Panc1 (cell line): Measurements from ENCODE around the gene ZKSCAN4. TPM values are rescaled to one million over a fixed set of nuclear protein-coding genes. Genes with fewer than 3 reads are reported as not detected.

ENCODE experiments used
- ATAC-seq: fragments of 200-7000 bp; cut with Tn5 transposase; 2 replicates; pipeline ENCODE4 v1.9.1; 2020; ENCODE audit warnings: mild to moderate bottlenecking, moderate library complexity
- BruUV-seq: library from RNA; stranded (reverse); fragments of 400-500 nt; replicated peaks from 2 replicates; lab custom pipeline; 2021; lab: Mats Ljungman, UMichigan
- CTCF ChIA-PET: fragments of 300-600 bp; sonication (Branson Sonifier 250); formaldehyde crosslinking; loops from one replicate; lab custom pipeline; 2022; ENCODE audit warnings: antibody characterized with exemption; lab: Charles Lee
- POLR2A ChIA-PET: fragments of 300-600 bp; sonication (Branson Sonifier 250); formaldehyde crosslinking; loops from one replicate; lab custom pipeline; 2022; ENCODE audit warnings: antibody characterized with exemption; lab: Charles Lee
- DNase-seq: peaks from one replicate; pipeline ENCODE4 v3.0.0-alpha.2; 2010; ENCODE audit warnings: low read depth, low spot score
- H3K27ac ChIP-seq: 2 replicates; pipeline ENCODE4 v1.5.1; 2011; ENCODE audit warnings: mild to moderate bottlenecking, low read length, inconsistent platforms
- H3K27me3 ChIP-seq: fragments of 200-500 bp; sonication (Bioruptor generic); 2 replicates; pipeline ENCODE4 v1.6.0; 2014; ENCODE audit warnings: low read length, inconsistent platforms; ENCODE audit not compliant: control insufficient read depth, insufficient read depth
- H3K36me3 ChIP-seq: fragments of 200-500 bp; sonication (Bioruptor generic); 2 replicates; pipeline ENCODE4 v1.5.1; 2014; ENCODE audit warnings: inconsistent platforms, mild to moderate bottlenecking, low read length, moderate library complexity; ENCODE audit not compliant: control insufficient read depth, insufficient read depth
- H3K4me1 ChIP-seq: 2 replicates; pipeline ENCODE4 v1.5.1; 2011; ENCODE audit warnings: inconsistent platforms, mild to moderate bottlenecking, low read length, moderate library complexity; ENCODE audit not compliant: control insufficient read depth, insufficient read depth
- H3K4me3 ChIP-seq, 2 experiments: 2 replicates each; pipeline ENCODE4 v1.5.1; 2011 to 2012; ENCODE audit warnings: low read depth in 2 of 2, low read length in 2 of 2, mild to moderate bottlenecking in 2 of 2, inconsistent platforms in 1 of 2, moderate library complexity in 1 of 2
- H3K9me3 ChIP-seq: fragments of 200-500 bp; sonication (Bioruptor generic); 2 replicates; pipeline ENCODE4 v1.5.1; 2014; ENCODE audit warnings: low read depth, mild to moderate bottlenecking, inconsistent platforms, low read length, moderate library complexity; ENCODE audit not compliant: control insufficient read depth, insufficient read depth
- CTCF ChIP-seq: fragments of 450-650 bp; IDR thresholded peaks from 2 replicates; pipeline ENCODE4 v1.5.1; 2017; ENCODE audit warnings: mild to moderate bottlenecking
- POLR2AphosphoS5 ChIP-seq: IDR thresholded peaks from 2 replicates; pipeline ENCODE4 v1.6.1; 2012; ENCODE audit warnings: mild to moderate bottlenecking, low read depth, low read length, moderate library complexity
- REST ChIP-seq, 2 experiments: IDR thresholded peaks; 2 replicates each; pipeline ENCODE4 v1.6.1; 2011 to 2012; ENCODE audit warnings: low read depth in 2 of 2, control low read depth in 1 of 2, low read length in 1 of 2, mild to moderate bottlenecking in 1 of 2, moderate library complexity in 1 of 2; ENCODE audit not compliant: insufficient read depth in 1 of 2
- SIN3A ChIP-seq: IDR thresholded peaks from 2 replicates; pipeline ENCODE4 v1.6.1; 2012; ENCODE audit warnings: low read depth, mild to moderate bottlenecking, low read length, moderate library complexity, borderline replicate concordance; ENCODE audit not compliant: insufficient read depth
- TCF7L2 ChIP-seq: IDR thresholded peaks from 2 replicates; pipeline ENCODE4 v1.6.1; 2011; ENCODE audit warnings: mild to moderate bottlenecking, low read depth, low read length, inconsistent platforms
- in situ Hi-C: cut with HindIII; loops from 2 replicates; pipeline ENCODE4 v1.10.0; 2016; ENCODE audit warnings: low sequenced_read_pairs, low pct_unique_long_range_greater_than_20kb
- intact Hi-C: fragments of 100-400 bp; cut with micrococcal nuclease; formaldehyde crosslinking; loops from one replicate; pipeline ENCODE4 v1.10.0; 2022; ENCODE audit not compliant: unreplicated experiment
- total RNA-seq: library from RNA; stranded (reverse); gene quantifications from one replicate; pipeline ENCODE4 v1.2.1, GENCODE V29; 2021; ENCODE audit not compliant: unreplicated experiment

The ZKSCAN4 gene
- total RNA-seq, 1 experiment from 2014 or later: 4.4 TPM

- ATAC-seq (no peak), DNase-seq (no peak)
- Histone ChIP-seq H3K9me3 (no peaks in the 10 kb centered on the region), H3K36me3 (no peaks in the 10 kb centered on the region), H3K4me3 (no peak overlapping the region), H3K27ac (no peak overlapping the region), H3K27me3 (no peaks in the 10 kb centered on the region), H3K4me1 (peaks cover 3% of the 10 kb centered on the region)
- ChIA-PET CTCF (no interaction called here), POLR2A (no interaction called here)
- no peak for TF ChIP-seq TCF7L2
- TF ChIP-seq POLR2AphosphoS5: no peak
- TF ChIP-seq REST (IDR thresholded peaks at IDR 0.05; ENCODE audit: insufficient read depth in 1 of 2, low read depth in 2 of 2, low read length in 1 of 2): no peak
- no peak for TF ChIP-seq CTCF
- TF ChIP-seq SIN3A: no peak
- intact Hi-C loops (loop anchor here (5.0 kb wide), 2 partner anchors 68 to 308 kb away; partner anchors contain the start of gene ZKSCAN8), in situ Hi-C loops (no loop called here)
- BruUV-seq: no TSS peak
Measured at GRCh38 chr6:28209753-28210535, 42.1 kb downstream of the ZKSCAN4 start.

GRCh38 chr6:28208111-28208659 is 43.9 kb downstream of the ZKSCAN4 start:
- BruUV-seq: no TSS peak
- intact Hi-C loops: no loop called here
- DNase-seq: no peak
- peak; percentile 32 for ATAC-seq
- ChIA-PET CTCF (interaction anchor here (0.5 kb wide), 1 partner anchor 144 kb away, joined by 3 read pairs; no protein-coding TSS in a partner anchor), POLR2A (interaction anchor here (0.7 kb wide), 1 partner anchor 44 kb away, joined by 4 read pairs; no protein-coding TSS in a partner anchor)
- Histone ChIP-seq H3K9me3 (peaks cover 3% of the 10 kb centered on the region; the same call in 1 of the 2 replicates), H3K27me3 (no peaks in the 10 kb centered on the region), H3K36me3 (no peaks in the 10 kb centered on the region), H3K27ac (peak overlapping the region; percentile 64), H3K4me3 (peak overlapping the region; percentile 46 to 59), H3K4me1 (peaks cover 3% of the 10 kb centered on the region)
- TF ChIP-seq CTCF (no peak), POLR2AphosphoS5 (no peak), SIN3A (no peak), TCF7L2 (no peak)
- in situ Hi-C loops: no loop called here
